Lower lobe of right lung (tissue), 2 donors: ENCODE measurements around the gene MGAT5. TPM values are rescaled to one million over a fixed set of nuclear protein-coding genes. Genes with fewer than 3 reads are reported as not detected.

Source experiments
- ATAC-seq, 2 donors: fragments of 200-7000 bp; cut with Tn5 transposase; one replicate each; pipeline ENCODE4 v1.9.1; 2020 to 2022; ENCODE audit warnings: mild to moderate bottlenecking in 2 of 2, moderate library complexity in 2 of 2
- DNase-seq: peaks from one replicate; pipeline ENCODE4 v3.0.0-alpha.2; 2020
- H3K27ac ChIP-seq: fragments of 200-600 bp; one replicate; pipeline ENCODE4 v1.8.0; 2022
- H3K27me3 ChIP-seq: fragments of 200-600 bp; one replicate; pipeline ENCODE4 v1.8.0; 2022; ENCODE audit warnings: low read depth
- H3K36me3 ChIP-seq: fragments of 200-600 bp; one replicate; pipeline ENCODE4 v1.8.0; 2022; ENCODE audit warnings: mild to moderate bottlenecking
- H3K4me1 ChIP-seq: fragments of 200-600 bp; one replicate; pipeline ENCODE4 v1.8.0; 2022
- H3K4me3 ChIP-seq: fragments of 200-600 bp; one replicate; pipeline ENCODE4 v1.8.0; 2022; ENCODE audit warnings: mild to moderate bottlenecking
- H3K9me3 ChIP-seq: fragments of 200-600 bp; one replicate; pipeline ENCODE4 v1.8.0; 2022
- intact Hi-C: fragments of 100-400 bp; cut with DNase I; formaldehyde crosslinking; loops from one replicate; pipeline ENCODE4 v1.11.0; 2022
- total RNA-seq: library from RNA; stranded (reverse); fragmentation: NEBNext Ultra II Directional; extraction: Animal tissue kit (Norgen Biotek cat#: 25700); gene quantifications from one replicate; pipeline ENCODE4 v1.2.1, GENCODE V29; 2021
- TF ChIP-seq, protein P1 (sequence below): fragments of 200-600 bp; IDR thresholded peaks from one replicate; pipeline ENCODE4 v1.8.0; 2022; ENCODE audit warnings: antibody characterized with exemption, mild to moderate bottlenecking
- donor health status: DM: no; HTN: yes; CAD: no; lungs with severe emphysema.

MGAT5 gene
- total RNA-seq, 1 donor from 2014 or later = 61.7 TPM

DNA sequence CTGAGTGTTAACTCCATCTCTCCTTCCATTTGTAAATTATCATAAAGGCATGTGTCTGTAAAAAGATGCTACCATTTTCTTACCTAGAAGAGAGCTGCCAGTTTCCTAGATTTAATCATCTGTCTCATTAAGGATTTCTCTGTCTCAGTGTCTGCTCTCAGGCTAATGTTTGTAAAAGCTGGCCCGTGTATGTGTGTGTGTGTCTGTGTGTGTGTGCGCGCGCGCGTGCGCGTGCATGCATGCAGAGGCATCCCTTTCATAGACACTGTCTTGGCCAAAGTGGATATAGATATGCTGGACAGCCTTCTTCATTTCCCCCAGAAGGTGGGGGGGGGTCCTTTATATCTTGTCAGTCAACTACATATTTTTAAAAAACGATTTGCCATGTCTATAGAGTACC lies 18.9 kb downstream of the MGAT5 start:
- H3K27me3 ChIP-seq = no peaks in the 10 kb centered on the region
- DNase-seq (no peak), ATAC-seq (no peak)
- no peak overlapping the region for H3K4me3 ChIP-seq
- no peak overlapping the region for H3K27ac ChIP-seq
- TF ChIP-seq, protein P1, sequence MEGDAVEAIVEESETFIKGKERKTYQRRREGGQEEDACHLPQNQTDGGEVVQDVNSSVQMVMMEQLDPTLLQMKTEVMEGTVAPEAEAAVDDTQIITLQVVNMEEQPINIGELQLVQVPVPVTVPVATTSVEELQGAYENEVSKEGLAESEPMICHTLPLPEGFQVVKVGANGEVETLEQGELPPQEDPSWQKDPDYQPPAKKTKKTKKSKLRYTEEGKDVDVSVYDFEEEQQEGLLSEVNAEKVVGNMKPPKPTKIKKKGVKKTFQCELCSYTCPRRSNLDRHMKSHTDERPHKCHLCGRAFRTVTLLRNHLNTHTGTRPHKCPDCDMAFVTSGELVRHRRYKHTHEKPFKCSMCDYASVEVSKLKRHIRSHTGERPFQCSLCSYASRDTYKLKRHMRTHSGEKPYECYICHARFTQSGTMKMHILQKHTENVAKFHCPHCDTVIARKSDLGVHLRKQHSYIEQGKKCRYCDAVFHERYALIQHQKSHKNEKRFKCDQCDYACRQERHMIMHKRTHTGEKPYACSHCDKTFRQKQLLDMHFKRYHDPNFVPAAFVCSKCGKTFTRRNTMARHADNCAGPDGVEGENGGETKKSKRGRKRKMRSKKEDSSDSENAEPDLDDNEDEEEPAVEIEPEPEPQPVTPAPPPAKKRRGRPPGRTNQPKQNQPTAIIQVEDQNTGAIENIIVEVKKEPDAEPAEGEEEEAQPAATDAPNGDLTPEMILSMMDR = no peak
- H3K4me1 ChIP-seq = no peaks in the 10 kb centered on the region
- intact Hi-C loops = no loop called here
- peaks cover 17% of the 10 kb centered on the region for H3K36me3 ChIP-seq
- H3K9me3 ChIP-seq = no peaks in the 10 kb centered on the region

DNA sequence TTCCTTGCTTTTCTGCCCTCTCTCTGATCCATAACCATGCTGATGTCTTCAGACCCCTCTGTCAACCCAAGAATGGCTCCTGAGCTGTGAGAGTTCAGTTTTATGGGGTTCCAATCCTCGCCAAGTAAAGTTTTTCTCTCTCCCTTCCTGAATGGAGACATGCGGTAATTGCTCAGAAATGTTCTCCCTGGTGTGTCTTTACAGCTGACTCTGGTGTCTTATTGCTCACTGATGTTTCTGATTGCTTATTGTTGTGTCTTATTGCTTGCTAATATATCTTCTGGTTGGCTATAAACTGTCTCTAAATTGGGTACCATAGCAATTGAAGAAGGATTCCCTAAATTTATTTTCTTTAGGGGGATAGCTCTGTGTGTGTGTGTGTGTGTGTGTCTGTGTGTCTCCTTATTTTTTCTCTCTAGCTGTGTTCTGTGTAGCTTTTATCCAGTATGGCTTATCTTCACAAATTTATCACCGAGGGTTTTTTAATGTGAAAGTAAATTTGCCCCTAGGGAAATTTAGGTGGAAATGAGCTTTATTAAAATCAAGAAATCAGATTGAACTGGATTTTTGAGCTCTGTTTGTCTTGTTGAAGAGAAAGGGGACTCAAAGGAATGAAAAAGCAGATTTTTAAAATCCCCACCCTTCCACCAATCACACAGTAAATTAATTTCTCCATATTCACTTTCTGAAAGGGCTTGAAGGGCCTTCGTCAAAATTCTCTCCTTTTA lies 19.5 kb downstream of the MGAT5 start:
- Histone ChIP-seq H3K4me3 (no peak overlapping the region), H3K4me1 (no peaks in the 10 kb centered on the region), H3K9me3 (no peaks in the 10 kb centered on the region), H3K36me3 (peaks cover 17% of the 10 kb centered on the region), H3K27ac (no peak overlapping the region), H3K27me3 (no peaks in the 10 kb centered on the region)
- ATAC-seq (no peak), DNase-seq (no peak)
- intact Hi-C loops = no loop called here
- TF ChIP-seq, protein P1 = no peak

DNA sequence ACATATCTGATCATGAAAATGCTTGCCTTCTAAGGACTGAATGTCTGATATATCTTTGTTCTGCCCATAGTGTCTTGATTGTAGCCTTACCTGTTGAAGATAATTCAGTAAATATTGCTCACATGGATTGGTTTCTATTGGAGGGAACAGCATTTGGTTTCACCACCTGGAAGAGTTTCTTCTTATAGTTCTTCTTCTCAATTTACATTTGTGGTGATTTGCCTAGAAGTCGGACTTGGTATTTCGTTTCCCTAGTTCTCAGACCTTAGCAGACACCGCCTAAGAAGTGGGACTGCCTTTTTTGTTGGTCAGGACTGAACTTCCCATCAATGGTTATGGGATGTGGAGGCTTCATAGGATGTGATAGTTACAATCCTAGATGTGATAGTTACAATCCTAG lies 20.2 kb downstream of the MGAT5 start:
- DNase-seq = no peak
- no peak for ATAC-seq
- no peak overlapping the region for H3K27ac ChIP-seq
- no peaks in the 10 kb centered on the region for H3K9me3 ChIP-seq
- H3K4me1 ChIP-seq = no peaks in the 10 kb centered on the region
- peaks cover 17% of the 10 kb centered on the region for H3K36me3 ChIP-seq
- TF ChIP-seq, protein P1 = no peak
- no peak overlapping the region for H3K4me3 ChIP-seq
- intact Hi-C loops = no loop called here
- no peaks in the 10 kb centered on the region for H3K27me3 ChIP-seq

DNA sequence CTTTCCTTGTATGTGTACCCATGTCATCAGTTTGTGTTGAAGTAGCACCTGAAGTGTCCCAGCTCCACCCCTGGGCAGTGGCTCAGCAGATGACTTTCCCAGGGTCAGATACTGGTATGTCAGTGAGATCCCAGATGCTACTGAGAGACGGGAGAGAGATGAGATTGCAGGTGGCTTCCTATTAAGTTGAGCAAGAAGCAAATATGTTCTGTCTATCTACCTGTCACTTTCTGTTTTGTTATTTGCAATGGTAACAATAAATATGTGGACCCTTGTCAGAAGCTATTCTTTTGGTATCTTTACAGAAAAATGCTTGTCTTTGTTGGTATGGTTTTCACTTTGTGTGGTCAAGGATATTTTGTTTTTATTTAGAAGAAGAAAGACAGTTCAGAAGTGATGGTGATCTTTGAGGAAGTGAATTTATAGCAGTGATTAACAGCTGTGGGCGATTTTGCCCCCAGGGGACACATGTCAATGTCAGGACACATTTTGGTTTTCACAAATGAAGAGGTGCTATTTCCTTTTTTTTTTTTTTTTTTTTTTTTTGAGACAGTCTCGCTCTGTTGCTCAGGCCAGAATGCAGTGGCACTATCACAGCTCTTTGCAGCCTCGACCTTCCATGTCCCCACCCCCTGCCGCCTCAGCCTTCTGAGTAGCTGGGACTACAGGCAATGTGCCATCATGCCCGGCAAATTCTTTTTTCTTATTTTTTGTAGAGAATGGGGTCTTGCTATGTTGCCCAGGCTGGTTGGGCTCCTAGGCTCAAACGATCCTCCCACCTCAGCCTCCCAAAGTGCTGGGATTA lies 21.4 kb downstream of the MGAT5 start:
- Histone ChIP-seq H3K27ac (no peak overlapping the region), H3K4me3 (no peak overlapping the region), H3K9me3 (no peaks in the 10 kb centered on the region), H3K27me3 (no peaks in the 10 kb centered on the region), H3K36me3 (peaks cover 16% of the 10 kb centered on the region), H3K4me1 (no peaks in the 10 kb centered on the region)
- TF ChIP-seq, protein P1 = no peak
- ATAC-seq = no peak
- intact Hi-C loops = no loop called here
- no peak for DNase-seq

DNA sequence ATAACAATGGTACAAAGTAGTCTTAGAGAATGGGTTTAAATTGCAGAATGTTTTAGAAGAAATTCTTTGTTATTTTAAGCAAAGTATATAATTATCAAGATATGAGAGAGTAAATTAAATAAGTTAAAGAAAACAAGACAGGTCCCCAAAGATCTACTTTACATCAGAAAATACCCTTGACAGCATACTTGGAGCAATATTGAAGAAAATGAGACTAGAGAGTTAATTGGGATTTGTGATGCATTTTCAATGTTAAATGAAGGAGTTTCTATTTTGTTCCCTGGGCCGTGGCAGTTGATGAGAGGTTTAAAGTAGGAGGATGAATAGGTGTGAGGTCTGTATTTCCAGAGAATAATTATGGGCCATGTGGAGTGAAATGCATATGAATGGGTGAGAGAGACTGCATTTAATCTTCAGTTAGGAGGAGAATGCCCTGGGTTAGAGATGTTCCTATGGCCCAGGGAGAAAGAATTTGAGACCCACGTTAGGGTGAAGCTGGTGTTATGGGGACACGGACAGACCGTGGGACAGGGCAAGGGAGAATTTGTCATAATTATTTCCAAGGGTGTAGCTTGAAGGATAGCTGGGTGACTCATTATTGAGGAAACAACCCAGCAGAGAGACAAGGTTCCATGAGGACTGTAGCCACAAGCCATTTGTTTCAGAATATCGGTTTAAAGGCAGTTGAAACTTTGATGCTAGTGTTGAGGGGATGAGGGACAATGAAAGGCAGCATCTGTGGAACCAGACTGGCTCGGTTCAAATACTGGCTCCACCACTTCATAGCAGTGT lies 22.7 kb downstream of the MGAT5 start:
- intact Hi-C loops = no loop called here
- Histone ChIP-seq H3K4me3 (no peak overlapping the region), H3K36me3 (peaks cover 4% of the 10 kb centered on the region), H3K9me3 (no peaks in the 10 kb centered on the region), H3K27ac (no peak overlapping the region), H3K27me3 (no peaks in the 10 kb centered on the region), H3K4me1 (no peaks in the 10 kb centered on the region)
- DNase-seq (no peak), ATAC-seq (no peak)
- TF ChIP-seq, protein P1 = no peak
